Stimulated activated CD8-positive, alpha-beta memory T cell treated with anti-CD3 and anti-CD28 coated beads, Interleukin-15, amount 100 ng/mL, for 1 hour (primary cell): ENCODE results near the gene ALOXE3.

Source experiments
- DNase-seq: peaks from one replicate; pipeline ENCODE4 v3.0.0-alpha.2; 2020; ENCODE audit warnings: low read depth

The ALOXE3 gene

GRCh38 chr17:8117980-8118768 lies at the start of gene ALOXE3:
ALOXE3 (minus strand) TSS chr17:8118514; CDS start chr17:8117990, 524 bp downstream.
- no peak for DNase-seq

- DNase-seq = no peak
These were observed 49.2 kb upstream of the ALOXE3 start for GRCh38 chr17:8167526-8167925.

DNA sequence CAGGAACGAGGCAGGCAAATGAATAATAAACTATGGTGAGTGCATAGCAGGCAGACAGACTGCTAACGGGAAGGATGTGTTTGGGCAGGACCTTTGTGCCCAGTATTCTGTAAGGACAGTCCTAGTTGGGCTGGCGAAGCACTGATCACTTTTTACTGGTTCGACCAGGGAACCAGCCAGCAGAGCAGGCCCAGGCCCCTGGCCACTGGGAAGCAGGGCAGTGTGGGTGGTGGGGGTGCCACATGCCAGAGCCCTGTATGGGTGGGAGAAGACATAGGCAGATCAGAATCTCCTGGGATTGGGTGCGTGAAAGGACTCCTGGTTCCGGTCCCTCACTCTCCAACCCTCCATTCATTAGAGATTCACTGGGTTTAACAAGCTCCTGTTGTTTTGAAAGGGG lies 48.4 kb upstream of the ALOXE3 start:
- DNase-seq = no peak

DNA sequence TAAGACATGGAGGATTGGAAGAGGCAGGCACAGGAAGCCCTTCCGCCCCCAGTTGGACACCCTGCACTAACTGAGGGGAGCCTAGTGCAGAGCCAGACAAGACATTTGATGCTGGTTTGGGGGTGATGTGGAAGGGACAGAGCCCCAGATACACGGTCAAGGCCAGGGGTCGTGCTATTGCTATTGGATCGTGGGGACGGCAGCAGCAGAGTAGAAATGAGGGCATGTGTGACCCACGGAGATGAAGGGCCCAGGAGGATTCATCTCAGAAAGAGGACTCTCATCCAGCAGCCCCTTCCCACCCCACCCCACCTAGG lies 46.5 kb upstream of the ALOXE3 start:
- no peak for DNase-seq

GRCh38 chr17:8163978-8164814 lies 45.9 kb upstream of the ALOXE3 start:
- no peak for DNase-seq

DNA sequence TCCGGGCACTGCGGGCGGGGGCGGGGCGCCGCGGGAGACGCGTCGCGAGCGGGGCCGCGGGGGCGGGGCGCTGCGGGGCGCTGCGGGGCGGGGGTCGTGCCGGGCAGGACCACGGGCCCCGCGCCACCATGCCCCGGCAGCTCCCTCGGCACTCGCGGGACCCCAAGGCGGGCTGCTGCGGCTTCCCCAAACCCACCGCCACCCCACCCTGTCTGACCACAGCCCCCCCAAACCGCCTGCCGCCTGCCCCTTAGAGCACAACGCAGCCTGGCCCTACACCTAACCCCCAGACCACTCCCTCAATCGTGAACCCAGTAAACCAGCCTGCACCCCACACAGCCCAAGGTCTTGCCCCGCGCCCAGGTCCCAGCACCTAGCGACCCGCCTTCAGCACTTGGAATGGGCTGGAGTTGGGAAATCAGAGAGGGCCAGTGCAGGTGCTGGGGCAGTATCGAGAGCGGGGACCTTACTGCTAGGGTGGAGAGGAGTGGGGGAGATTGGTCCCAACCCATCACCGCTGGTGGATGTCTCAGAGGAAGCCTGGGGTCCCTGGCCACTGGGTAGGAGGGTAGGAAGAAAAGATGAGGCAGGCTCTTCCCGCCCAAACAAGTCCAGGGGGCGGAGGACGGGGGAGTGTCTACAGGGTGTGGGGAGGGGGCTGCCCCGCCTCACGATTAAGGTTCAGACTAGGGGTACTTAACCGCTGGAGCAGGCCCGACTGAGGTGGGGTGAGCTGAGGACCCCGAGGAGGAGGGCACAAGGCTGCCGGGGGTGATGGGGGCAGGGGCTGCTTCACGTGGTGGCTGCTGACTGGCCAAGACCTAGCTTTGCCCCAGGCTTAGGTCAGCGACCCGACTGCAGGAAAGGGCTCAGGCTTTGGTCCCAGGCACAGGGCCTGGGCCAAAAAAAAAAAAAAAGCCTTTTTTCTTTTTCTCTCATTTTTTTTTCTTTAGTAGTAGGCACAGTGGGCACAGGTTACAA lies 45.0 kb upstream of the ALOXE3 start:
- DNase-seq = no peak

- peak; percentile 62 for DNase-seq
These were observed 44.1 kb upstream of the ALOXE3 start, which contains the start of gene VAMP2 for GRCh38 chr17:8162233-8162996. VAMP2 (minus strand) TSS chr17:8162948; CDS start chr17:8162879, 69 bp downstream.

- DNase-seq = no peak
These were observed 43.2 kb upstream of the ALOXE3 start for GRCh38 chr17:8161289-8162232.

- no peak for DNase-seq
These were observed 42.5 kb upstream of the ALOXE3 start for GRCh38 chr17:8160741-8161221.

DNA sequence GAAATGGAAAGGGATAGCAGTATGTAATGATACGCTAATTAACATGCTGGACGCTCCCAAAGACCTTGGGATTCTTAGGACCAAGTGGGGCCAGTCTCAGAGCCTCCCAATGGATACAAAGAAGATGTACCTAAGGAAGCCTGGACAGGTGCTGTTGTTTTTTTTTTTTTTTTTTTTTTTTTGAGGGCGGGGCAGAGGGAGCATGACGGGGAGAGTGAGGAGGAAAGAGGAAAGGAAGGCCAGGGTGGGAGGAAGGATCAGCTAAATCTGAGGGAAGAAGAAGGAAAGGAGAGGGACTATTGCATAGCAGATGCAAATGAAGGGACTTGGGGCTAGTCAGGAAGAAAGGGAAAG lies 41.9 kb upstream of the ALOXE3 start:
- DNase-seq = no peak

- DNase-seq = no peak
These were observed 41.3 kb upstream of the ALOXE3 start for GRCh38 chr17:8159459-8160223.

DNA sequence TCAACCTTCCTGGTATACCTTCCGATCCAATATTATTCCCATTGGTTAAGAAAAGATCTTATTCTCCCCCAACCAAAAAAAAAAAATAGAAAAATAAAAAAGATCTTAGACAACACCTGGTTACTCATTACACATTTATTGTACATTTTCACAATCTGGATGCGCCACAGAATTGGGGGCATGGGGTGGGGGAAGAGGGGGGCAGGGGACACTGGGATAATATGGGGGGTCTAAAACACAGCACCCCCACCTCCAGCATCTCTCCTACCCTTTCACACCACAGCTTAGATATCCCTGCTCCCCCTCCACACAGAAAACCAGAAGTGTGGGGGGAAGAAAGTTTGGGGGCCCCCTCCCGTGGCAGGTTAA lies 40.7 kb upstream of the ALOXE3 start:
- DNase-seq = no peak

GRCh38 chr17:8158267-8159031 lies 40.1 kb upstream of the ALOXE3 start:
- peak; percentile 84 for DNase-seq

- peak; percentile 99 for DNase-seq
These were observed 38.1 kb upstream of the ALOXE3 start for GRCh38 chr17:8156246-8156992.

DNA sequence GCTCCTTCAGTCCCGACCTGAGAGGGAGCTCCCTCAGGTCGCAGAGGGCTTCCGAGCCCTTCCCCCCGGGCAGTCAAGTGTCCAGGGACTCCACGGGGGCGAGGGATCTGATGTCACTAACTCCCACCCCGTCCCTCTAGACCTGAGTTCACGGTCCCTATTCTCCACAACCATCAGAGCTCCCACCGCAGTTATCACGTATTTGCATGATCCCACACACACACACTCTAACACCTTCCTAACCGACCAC lies 37.6 kb upstream of the ALOXE3 start:
- DNase-seq = no peak

DNA sequence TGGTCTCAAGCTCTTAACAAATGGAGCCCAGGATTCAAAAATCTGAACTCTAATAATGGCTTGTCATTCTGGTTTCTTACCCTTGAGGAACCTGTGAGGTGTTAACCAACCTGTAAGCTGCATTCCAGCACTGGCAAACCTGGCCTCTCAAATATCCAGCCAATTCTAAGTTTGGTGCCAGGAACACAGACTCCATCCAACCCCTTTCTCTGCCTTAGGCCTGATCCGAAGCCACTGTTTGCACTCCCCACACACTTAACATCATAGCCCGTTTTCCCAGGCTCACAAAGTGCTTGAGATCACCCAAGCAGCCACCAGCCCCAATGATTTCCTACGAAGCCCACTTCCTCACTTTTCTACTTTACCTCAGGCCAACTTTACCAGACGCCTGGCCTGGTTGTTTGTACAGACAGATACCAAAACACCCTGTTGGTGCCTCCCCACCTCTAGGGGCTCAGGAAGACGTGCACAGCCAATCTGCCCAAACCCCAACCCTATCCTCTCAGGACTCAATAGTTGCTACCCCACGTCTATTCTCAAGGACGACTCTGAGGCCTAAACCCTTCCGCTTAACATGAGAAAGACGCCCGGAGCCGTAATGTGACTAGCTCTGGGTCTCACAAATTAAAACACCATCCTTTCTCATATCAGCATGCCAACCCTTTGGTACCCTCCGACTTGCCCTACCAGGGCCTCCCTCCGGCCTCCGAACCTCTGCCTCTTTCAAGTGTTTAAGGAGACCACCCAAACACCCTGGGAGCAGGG lies 37.1 kb upstream of the ALOXE3 start:
- no peak for DNase-seq

- no peak for DNase-seq
These were observed 36.4 kb upstream of the ALOXE3 start for GRCh38 chr17:8154608-8155155.
